ENCODE results near the gene RPL27. TPM values are rescaled to one million over a fixed set of nuclear protein-coding genes. Genes with fewer than 3 reads are reported as not detected.
"Not testable (repeated sequence)": the region's sequence is repeated elsewhere in the genome, so short reads cannot be mapped to it uniquely, and the experiment has no call there.

The RPL27 gene
- total RNA-seq, 1 donor from 2014 or later: 1,058 TPM

DNA sequence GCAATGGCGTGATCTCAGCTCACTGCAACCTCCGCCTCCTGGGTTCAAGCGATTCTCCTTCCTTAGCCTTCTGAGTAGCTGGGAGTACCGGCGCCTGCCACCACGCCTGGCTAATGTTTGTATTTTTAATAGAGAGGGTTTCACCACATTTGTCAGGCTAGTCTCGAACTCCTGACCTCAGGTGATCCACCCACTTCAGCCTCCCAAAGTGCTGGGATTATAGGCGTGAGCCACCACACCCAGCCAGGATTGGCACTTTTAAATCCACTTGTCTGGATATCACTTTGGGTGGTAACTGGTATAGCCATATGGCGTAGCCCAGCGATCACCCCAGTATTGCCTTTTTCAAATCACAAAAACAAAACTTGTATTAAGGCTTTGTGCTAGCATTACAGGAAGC, 4.3 kb upstream of the RPL27 start:
- not testable (repeated sequence) for DNase-seq

DNA sequence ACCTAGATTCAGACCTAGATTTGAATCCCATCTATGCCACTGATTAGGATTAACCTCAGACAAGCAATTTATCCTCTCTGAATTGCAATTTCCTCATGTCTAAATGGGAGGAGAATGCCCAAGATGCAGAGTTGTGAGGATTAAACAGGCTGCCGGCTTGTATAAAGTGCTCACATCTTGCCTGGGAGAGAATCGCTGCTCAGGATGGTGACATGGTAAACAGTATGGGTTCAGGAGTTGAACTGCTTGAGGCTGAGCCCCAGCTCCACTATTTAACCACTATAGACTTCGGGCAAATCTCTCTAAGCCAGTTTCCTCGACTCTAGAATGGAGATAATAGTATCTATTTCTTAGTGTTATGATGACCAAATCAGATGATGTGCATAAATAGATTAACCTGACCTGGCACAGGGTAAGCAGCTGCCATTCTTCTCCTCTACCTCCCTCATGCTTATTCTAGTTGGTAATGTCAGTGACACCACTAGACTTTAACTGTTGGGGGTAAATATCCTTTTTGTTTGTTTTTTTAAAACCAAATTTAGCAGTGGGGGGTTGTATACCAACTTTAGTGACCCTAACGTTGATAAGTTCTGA, 732 bp upstream of the RPL27 start:
- no peak for DNase-seq

DNA sequence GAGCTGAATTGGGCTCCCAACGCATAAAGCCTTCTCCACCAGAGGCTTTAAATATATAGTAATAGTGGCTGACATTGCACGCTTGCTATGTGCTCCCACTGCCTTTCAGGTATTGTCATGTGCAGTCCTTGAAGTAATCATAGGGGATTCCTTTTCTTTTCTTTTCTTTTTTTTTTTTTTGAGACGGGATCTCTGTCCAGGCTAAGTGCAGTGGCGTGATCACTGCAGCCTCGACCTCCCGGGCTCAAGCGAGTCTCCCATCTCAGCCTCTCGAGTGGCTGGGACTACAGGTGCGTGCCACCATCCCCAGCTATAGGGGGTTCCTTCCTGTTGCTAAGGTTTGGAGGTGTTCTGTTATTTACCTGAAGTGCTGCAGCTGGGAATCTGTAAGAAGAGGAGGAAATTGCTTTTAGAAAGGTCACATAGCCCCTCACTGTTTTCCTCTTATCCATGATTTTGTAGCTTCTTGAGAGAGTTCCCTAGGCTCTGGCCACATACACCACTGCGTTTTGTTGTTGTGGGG, 845 bp downstream of the RPL27 start:
- no peak for DNase-seq

DNA sequence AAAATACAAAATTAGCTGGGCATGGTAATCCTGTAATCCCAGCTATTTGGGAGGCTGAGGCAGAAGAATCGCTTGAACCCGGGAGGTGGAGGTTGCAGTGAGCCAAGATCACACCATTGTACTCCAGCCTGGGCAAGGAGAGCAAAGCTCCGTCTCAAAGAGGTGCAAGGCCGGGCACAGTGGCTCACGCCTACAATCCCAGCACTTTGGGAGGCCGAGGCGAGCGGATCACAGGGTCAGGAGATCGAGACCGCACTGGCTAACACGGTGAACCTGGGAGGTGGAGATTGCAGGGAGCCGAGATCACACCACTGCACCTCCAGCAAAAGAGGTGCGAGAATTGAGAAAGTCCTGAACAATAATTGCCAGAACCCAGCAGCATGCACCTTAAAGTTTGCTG, 2.7 kb downstream of the RPL27 start:
- DNase-seq: not testable (repeated sequence)

DNA sequence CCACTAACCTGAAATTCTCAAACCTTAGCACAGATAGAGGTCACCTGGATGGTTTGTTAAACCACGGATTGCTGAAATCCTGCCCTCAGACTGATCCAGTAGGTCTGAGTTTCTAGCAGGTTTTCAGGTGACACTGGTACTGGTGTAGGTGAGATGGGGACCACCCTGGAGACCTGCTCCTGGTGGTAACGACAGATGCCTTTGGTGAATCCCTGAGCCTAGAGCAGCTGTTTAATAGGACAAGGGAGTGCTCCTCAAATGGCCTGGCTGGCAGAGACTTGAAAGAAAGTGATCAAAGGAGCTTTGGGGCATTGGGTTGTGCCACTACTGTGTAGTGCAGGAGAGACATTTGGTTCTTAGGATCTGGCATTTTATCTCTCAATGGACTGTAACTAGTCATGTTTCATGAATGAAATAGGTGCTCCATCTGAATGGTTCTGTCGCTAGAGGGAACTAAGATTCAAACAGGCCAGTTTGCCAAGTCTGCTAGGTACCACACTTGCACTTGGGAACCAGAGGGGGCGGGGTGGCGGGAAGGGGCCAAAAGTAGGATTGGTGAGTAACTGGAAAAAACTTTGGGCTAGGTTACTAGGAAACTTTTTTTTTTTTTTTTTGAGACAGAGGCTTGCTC, 5.4 kb downstream of the RPL27 start:
- DNase-seq: no peak

DNA sequence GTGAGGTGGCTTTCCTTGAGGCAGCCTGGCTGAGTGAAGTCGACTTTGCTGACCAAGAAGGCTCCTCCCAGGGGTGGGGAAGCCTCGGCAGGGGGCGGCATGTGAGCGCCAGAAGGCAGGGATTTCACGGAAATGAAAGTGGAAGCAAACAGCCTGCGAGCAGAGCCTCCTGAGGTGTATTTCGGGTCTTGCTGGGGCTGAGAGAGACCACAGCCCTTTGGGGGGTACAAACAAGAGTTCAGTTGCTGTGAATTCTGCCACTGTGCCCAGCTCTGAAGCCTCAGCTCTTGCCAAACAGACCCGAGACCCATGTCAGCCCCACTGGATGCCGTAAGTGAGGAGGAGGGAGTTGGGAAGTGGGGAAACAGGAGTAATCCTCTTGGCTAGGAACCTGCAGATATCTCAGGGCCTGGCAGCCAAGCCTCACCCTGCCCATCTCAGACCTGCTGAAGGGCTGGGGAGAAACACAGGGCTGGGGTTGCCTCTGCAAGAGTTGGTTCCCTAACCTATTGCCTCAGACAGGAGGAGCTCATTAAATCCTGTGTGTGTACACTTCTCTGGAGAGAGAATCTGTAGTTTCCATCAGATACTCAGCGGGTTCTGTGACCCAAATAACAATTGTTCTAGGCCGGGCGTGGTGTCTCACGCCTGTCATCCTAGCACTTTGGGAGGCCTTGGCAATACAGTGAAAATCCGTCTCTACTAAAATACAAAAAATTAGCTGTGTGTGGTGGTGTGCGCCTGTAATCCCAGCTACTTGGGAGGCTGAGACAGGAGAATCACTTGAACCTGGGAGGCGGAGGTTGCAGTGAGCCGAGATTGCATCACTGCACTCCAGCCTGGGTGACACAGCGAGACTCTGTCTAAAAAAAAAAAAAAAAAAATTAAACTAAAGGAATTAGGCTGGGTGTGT, 8.7 kb downstream of the RPL27 start, which contains the start of gene IFI35:
IFI35 (plus strand) TSS at position 146 of the 913 bp plus-strand sequence; CDS start at position 310, 164 bp downstream.
- DNase-seq: peak; percentile 92

DNA sequence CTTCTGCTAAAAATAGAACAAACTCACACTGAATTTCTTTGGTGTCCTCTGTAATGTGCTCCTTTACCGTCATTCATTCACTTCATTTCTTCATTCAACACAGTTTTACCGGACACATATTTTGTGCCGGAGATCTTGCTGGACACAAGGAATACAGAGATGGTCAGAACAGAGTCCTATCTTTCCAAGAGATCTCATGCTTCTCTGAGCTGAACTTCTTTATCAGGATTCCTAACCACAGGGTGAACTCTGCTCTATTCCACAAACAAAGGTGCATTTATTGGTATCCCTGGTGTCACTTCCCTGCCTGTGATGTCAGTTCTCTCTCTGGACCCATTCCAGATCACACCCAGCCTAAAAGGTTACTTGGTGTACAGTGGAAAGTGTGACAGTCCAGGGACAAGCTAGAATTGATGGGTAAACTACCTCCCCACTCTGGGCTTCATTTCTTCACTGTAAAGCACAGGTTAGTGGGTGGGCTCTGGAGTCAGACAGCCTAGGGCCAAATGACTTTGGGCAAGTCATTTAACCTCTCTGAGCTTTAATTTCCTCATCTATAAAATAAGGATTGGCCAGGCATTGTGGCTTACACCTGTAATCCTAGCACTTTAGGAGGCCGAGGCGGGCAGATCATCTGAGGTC, 12.6 kb downstream of the RPL27 start:
- no peak for DNase-seq

DNA sequence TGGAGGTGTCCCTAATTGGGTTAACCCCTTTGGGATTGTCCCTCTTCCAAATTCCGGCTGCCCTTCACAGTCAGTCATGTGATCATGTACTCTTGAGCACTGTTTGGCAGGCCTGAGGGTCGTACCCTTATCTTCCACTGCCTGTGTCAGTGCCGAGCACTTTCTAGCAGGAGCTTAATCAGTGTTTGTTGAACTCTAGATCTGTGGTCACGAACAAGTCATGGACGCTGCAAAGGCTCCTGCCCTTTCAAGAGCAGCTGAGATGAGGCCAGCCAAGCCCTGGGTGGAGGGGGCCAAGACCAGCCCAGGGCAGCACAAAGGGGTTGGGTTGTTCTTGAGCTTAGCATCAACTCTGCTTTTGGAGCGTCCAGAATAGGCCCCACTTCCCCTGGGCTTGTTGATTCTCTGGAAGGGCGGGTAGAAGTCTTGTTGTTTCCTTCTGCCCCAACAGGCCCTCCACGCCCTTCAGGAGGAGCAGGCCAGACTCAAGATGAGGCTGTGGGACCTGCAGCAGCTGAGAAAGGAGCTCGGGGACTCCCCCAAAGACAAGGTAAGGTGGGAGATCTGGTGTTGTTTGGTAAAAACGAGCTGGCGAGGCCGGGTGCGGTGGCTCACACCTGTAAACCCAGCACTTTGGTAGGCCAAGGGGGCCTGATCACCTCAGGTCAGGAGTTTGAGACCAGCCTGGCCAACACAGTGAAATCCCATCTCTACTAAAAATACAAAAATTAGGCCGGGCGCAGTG, 13.7 kb downstream of the RPL27 start:
- no peak for DNase-seq

DNA sequence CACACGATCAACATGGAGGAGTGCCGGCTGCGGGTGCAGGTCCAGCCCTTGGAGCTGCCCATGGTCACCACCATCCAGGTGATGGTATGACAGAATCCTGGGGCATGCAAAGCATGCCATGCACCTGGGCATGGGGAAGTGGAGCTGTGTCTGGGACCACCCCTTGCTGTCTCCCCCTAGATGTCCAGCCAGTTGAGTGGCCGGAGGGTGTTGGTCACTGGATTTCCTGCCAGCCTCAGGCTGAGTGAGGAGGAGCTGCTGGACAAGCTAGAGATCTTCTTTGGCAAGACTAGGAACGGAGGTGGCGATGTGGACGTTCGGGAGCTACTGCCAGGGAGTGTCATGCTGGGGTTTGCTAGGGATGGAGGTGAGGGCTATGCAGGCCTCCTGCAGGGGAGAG, 15.1 kb downstream of the RPL27 start:
- no peak for DNase-seq

DNA sequence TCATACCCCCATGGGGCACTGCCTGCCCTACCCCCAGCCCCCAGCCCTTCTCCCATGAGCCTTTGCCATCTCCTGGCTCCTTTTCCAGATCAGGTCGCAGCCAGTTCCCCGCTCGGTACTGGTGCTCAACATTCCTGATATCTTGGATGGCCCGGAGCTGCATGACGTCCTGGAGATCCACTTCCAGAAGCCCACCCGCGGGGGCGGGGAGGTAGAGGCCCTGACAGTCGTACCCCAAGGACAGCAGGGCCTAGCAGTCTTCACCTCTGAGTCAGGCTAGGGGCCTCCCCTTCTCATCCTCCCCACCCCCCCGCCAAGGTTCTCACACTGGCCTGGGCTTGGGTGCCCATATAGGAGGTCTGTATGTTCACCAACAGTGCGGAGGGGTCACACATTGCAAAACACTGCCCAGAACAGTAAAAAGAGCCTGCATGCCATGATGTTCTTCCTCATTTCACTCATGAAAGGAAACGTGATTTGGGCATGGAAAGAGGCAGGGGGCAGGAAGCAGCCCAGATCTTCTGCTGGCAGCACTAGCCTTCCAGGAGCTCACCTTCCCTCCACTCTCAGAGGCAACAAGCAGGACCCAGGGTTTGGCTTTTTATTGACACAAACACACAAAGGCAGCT, 15.9 kb downstream of the RPL27 start:
- DNase-seq: no peak

DNA sequence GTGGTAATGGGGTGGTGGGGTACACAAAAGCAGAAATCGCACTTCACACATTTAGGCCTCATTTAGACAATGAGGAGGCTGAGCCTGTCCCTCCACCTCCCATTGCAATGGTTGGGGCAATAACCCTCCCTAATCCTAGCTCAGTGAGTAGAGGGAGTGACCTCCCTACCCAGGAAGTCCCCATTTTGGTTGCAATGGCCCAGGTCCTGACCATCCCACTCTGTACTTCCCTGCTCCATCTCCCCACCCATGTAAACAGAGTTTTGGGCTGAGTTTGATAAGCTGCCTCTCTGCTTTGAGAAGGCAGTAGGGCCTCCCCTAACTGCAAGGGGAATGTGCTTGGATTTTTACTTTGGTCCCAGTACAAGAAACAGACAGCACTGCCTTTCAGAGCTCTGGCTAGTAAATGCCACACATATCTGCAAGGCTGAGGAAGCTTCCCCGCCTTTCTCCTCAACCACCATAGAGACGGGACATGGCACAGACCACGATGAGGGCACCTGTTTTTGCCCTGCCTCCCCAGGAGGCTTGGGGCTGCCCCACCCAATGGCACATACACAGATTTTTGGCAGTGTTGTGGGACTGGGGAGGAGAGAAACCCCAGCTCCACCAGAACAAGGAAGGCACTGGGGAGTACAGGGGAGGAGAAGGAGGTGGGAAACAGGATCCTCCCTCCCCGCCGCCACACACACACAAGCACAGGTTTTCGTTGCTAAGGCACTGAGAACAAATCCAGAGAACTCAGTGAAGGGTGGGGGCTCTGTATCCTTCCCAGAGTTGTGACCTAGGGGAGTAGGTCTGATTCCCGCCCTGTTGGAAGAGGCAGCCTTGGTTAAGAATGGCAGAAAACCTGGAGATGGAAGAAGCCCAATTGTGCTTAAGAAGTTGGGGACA, 16.7 kb downstream of the RPL27 start:
- no peak for DNase-seq

DNA sequence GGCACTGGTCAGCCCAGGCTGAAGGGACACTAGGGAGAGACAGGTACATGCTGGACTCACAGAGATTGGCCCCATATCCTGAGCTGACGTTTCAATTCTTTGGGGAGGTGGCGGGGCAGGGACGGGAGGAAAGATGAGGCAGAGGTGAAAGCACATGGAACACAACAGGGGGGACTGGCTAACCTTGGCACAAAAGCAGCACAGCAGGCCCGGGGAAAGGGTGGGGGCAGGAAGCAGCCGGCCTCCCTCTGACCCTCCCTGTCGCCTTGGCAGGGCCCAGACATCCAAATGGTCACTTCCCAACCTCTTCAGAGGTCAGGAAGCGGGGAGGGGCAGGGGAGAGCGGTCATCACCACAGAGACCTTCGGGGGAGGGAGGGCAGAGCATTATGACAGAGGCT, 17.4 kb downstream of the RPL27 start:
- peak; percentile 83 for DNase-seq

DNA sequence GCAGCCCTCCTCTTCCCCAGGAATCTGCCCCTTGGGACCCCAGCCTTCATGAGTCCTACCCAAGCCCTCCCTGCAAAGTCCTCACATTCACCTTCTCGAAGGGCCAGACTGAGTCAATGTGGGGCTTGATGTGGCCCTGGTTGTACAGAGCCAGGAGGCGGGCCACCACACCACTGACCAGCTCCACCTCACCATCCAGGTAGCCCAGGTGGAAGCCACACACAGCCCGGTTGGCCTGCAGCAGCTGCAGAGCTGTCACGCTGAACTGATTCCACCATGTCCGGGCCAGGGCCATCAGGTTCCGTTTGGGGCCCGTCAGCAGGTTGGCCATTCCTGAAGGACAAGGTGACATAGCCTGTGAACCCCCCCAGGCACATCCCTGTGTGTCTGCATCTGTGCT, 18.0 kb downstream of the RPL27 start:
- no peak for DNase-seq

DNA sequence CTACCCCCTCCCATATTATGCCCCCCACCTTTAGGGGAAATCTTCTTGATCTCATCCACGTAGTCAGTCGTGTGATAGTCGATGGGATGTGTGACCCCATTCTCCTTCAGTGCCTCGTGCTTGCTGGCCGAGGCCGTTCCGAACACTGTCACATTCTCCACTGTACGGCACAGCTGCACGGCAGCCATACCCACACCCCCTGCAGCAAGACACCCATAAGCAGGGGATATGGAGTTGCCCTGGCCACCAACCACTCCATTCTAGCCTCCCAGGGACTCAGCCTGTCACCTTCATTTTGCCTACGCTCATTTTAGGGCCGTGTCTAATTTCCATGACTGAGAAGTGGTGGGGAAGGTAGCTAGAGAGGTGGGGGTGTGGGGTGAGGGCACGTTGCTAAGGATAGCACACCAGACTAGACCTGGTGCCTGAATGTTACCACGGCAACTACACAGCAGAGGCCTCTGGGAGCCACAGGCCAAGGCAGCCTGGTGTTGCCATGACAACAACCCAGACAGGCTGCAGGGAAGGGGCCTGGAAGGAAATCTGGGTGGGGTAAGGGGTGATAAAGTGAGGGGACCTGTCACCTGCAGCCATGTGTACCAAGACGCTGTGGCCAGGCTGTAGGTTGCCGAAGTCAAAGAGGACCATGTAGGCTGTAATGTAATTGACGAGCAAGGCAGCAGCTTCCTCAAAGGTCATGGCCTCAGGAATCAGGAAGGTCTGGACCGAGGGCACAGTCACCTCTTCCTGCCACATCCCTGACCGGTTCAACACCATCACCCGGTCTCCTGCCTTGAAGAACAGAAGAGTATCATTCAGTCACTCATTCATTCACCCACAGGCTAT, 20.0 kb downstream of the RPL27 start:
- peak; percentile 46 for DNase-seq

DNA sequence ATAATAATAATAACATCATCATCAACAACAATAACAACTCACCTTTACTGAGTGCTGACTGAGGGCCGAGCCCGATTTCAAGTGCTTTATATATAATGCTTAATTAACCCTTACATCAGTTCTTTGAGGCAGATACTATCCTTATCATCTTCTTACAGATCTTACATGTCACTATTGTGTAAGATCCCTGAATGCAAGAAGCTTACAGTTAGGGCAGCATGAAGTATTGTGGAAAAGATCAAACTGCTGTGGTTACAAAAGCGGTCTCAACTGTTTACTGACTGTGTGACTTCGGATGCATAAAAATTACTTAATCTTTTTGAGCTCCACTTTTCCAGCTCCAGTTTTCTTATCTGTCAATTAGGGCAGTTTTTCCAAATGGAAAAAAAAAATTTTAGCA, 20.7 kb downstream of the RPL27 start:
- no peak for DNase-seq

DNA sequence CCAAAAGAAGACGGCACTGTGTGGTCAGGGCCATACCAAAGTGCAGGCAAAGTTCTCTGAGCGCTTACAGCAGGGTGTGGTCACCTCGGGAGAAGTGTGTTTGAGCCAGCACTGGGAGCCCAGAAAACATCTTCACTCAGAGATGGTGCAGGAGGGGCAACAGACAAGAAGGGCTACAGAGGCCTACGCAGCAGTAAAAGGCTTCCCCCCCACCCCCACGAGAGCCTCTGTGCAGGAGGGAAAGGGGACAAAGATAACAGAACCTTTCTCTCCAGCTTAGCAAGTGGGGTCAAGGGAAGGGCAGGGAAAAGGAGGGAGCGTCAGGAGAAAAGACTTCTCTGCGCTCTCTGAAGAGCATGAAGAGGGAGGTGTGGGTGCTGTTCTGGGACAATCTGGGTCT, 21.2 kb downstream of the RPL27 start:
- DNase-seq: no peak

DNA sequence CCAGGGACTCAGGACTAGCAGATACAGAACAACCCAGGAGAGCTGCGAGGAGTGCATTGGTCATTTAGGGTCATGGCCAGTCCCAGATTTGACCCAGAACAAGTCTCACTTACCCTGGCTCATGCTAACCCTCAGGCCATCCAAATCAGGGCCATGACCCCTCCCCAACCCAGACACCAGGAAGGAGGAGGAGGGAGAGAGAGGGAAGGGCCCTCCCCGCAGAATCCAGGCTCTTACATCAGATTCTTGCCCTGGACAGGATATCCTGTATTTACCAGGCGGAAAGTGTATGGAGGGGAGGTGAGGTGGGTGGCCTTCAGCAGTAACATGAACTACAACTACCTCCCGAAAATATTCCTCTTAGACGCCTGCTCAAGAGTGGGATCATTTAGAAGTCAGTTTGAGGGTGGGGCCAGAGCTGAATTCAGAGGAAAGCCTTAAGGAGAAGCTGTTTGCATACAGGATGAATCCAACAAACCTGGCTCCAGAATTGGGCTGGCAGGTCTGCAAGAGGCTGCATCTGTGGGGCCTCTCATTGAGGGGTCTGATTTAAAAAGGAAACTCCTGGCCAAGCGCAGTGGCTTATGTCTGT, 21.9 kb downstream of the RPL27 start:
- peak; percentile 75 for DNase-seq

DNA sequence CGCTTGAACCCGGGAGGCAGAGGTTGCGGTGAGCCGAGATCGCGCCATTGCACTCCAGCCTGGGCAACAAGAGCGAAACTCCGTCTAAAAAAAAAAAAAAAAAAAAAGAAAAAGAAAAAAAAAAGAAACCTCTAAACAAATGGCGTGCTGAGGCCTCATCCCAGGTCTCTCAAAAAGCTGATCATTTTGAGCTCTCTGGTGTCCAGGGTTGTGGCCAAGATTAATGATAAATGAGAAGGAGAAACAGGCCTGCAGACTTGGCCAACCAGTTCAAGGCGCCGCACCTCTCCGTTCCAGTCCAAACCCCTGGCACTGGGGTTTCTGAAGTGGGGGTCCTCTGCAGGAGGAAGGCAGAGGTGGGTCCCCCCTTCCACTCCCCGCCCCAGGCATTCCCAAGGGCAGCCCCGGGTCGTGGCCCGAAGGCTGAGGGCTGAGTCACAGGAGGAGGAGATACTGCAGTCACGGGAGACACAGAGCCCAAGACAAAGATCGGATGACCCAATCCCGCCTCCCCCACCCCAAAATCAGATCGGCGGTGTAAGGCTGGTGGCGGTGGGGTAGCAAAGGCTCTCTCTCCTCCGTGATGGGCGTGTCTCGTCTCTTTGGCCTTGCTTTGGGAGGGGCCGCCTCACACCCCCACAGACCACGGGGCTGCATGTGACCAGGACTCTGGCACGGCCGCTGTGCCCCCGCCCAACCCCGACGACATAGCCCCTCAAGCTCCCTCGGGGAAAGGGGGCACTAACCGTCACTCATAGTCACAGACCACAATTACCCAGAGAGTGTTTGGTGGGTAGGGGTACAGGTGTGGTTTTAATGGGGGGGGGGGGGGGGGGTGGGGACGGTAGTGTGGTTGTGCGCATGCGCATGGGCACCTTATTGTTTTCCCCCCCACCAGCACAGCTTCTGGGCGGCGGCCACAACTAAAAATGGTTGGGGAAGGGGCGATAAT, 22.8 kb downstream of the RPL27 start:
- peak; percentile 74 for DNase-seq

Data from dermis blood vessel endothelial cell (primary cell).